HCT116 (cell line): ENCODE data around the gene ACTG2. TPM values are rescaled to one million over a fixed set of nuclear protein-coding genes. Genes with fewer than 3 reads are reported as not detected.

ENCODE experiments used
- ATAC-seq: fragments of 200-7000 bp; cut with Tn5 transposase; 2 replicates; pipeline ENCODE4 v1.9.1; 2020; ENCODE audit warnings: mild to moderate bottlenecking, moderate library complexity
- BruUV-seq: library from RNA; stranded (reverse); fragments of 400-500 nt; replicated peaks from 2 replicates; lab custom pipeline; 2021; lab: Mats Ljungman, UMichigan
- CTCF ChIA-PET: fragments of 300-600 bp; sonication (Branson Sonifier 250); formaldehyde crosslinking; loops from one replicate; lab custom pipeline; 2021; ENCODE audit warnings: antibody characterized with exemption; lab: Charles Lee
- POLR2A ChIA-PET: fragments of 300-600, 350-600 bp; sonication (Branson Sonifier 250); formaldehyde crosslinking; loops from one replicate; lab custom pipeline; 2021; ENCODE audit warnings: antibody characterized with exemption; lab: Charles Lee
- RAD21 ChIA-PET, 2 experiments: fragments of 300-600 bp; sonication (Branson Sonifier 250); formaldehyde crosslinking; loops; one replicate each; lab custom pipeline; 2023; ENCODE audit warnings: low total read pairs in 2 of 2; ENCODE audit not compliant: uncharacterized antibody in 2 of 2, unreplicated experiment in 2 of 2, low non-redundant PET in 1 of 2; lab: Charles Lee
- DNase-seq: peaks from one replicate; pipeline ENCODE4 v3.0.0-alpha.2; 2010; ENCODE audit warnings: low read depth, low spot score
- H2AFZ ChIP-seq: fragments of 200-600 bp; shearing (Covaris generic), sonication (generic); 2 replicates; pipeline ENCODE4 v1.6.1; 2017; ENCODE audit warnings: low read depth, mixed run types, mixed read lengths, antibody characterized with exemption, low read length; ENCODE audit not compliant: poor library complexity, severe bottlenecking
- H3K27ac ChIP-seq: 2 replicates; pipeline ENCODE4 v1.5.1; 2012; ENCODE audit warnings: low read depth, low read length
- H3K27me3 ChIP-seq: fragments of 200-600 bp; sonication (generic); 2 replicates; pipeline ENCODE4 v1.6.1; 2016; ENCODE audit warnings: mixed run types, low read length, mixed read lengths; ENCODE audit not compliant: insufficient read depth
- H3K36me3 ChIP-seq, 2 experiments: fragments of 200-500 bp in 1 of 2; fragments of 200-600 bp in 1 of 2; sonication (Bioruptor generic) in 1 of 2; sonication (generic) in 1 of 2; 2 replicates each; pipeline versions ENCODE4 v1.5.1 to v1.6.1; 2014 to 2016; ENCODE audit warnings: low read length in 2 of 2, inconsistent platforms in 1 of 2, mixed read lengths in 1 of 2, mixed run types in 1 of 2; ENCODE audit not compliant: insufficient read depth in 2 of 2, control insufficient read depth in 1 of 2
- H3K4me1 ChIP-seq, 2 experiments: fragments of 200-600 bp in 1 of 2; sonication (generic) in 1 of 2; 2 replicates each; pipeline versions ENCODE4 v1.5.1 to v1.6.1; 2012 to 2017; ENCODE audit warnings: low read length in 2 of 2, inconsistent platforms in 1 of 2, mild to moderate bottlenecking in 1 of 2, mixed read lengths in 1 of 2, mixed run types in 1 of 2, moderate library complexity in 1 of 2; ENCODE audit not compliant: insufficient read depth in 2 of 2, control insufficient read depth in 1 of 2
- H3K4me2 ChIP-seq: fragments of 200-600 bp; sonication (generic); 2 replicates; pipeline ENCODE4 v1.6.1; 2017; ENCODE audit warnings: mixed run types, low read length, mixed read lengths
- H3K4me3 ChIP-seq, 2 experiments: fragments of 200-600 bp in 1 of 2; sonication (generic) in 1 of 2; replicated peaks in 1 of 2; 2 replicates each; pipeline ENCODE4 v1.5.1; 2011 to 2016; ENCODE audit warnings: low read length in 2 of 2, control low read depth in 1 of 2, low read depth in 1 of 2, mild to moderate bottlenecking in 1 of 2, mixed read lengths in 1 of 2, mixed run types in 1 of 2
- H3K79me2 ChIP-seq: fragments of 200-600 bp; sonication (generic); 2 replicates; pipeline ENCODE4 v1.6.1; 2017; ENCODE audit warnings: mild to moderate bottlenecking, mixed run types, low read length, moderate library complexity, mixed read lengths; ENCODE audit not compliant: insufficient read depth
- H3K9ac ChIP-seq: fragments of 200-600 bp; sonication (generic); 2 replicates; pipeline ENCODE4 v1.6.1; 2016; ENCODE audit warnings: low read length, mixed read lengths
- H3K9me2 ChIP-seq: fragments of 200-600 bp; sonication (generic), shearing (Covaris generic); 2 replicates; pipeline ENCODE4 v1.6.1; 2017; ENCODE audit warnings: mixed run types, mild to moderate bottlenecking, moderate library complexity; ENCODE audit not compliant: insufficient read depth
- H3K9me3 ChIP-seq, 2 experiments: fragments of 200-500 bp in 1 of 2; fragments of 200-600 bp in 1 of 2; sonication (Bioruptor generic) in 1 of 2; sonication (generic) in 1 of 2; 2 replicates each; pipeline ENCODE4 v1.6.1; 2014 to 2017; ENCODE audit warnings: low read length in 2 of 2, mixed read lengths in 2 of 2, inconsistent platforms in 1 of 2, low read depth in 1 of 2, mild to moderate bottlenecking in 1 of 2, mixed run types in 1 of 2, moderate library complexity in 1 of 2; ENCODE audit not compliant: control insufficient read depth in 1 of 2, insufficient read depth in 1 of 2
- H4K20me1 ChIP-seq: fragments of 200-600 bp; sonication (generic), shearing (Covaris generic); 2 replicates; pipeline ENCODE4 v1.6.1; 2017; ENCODE audit warnings: mixed run types, mild to moderate bottlenecking, moderate library complexity; ENCODE audit not compliant: insufficient read depth
- CTCF ChIP-seq, 3 experiments: fragments of 200-600 bp in 1 of 3; sonication (generic) in 1 of 3; IDR thresholded peaks in 2 of 3; conservative IDR thresholded peaks in 1 of 3; 2 replicates each; pipeline ENCODE4 v1.5.1; 2012 to 2017; ENCODE audit warnings: low read depth in 2 of 3, low read length in 2 of 3, antibody characterized with exemption in 1 of 3, borderline replicate concordance in 1 of 3, control low read depth in 1 of 3, mild to moderate bottlenecking in 1 of 3, mixed read lengths in 1 of 3, mixed run types in 1 of 3, moderate library complexity in 1 of 3; ENCODE audit not compliant: insufficient read depth in 1 of 3
- EZH2phosphoT487 ChIP-seq: fragments of 200-600 bp; IDR thresholded peaks from 2 replicates; pipeline ENCODE4 v1.6.1; 2018; ENCODE audit warnings: antibody characterized with exemption, borderline replicate concordance
- POLR2A ChIP-seq: IDR thresholded peaks from 2 replicates; pipeline ENCODE4 v1.7.0; 2011; ENCODE audit warnings: borderline replicate concordance; ENCODE audit not compliant: insufficient read depth, insufficient read length; ENCODE audit errors: extremely low read depth
- POLR2AphosphoS5 ChIP-seq: IDR thresholded peaks from 2 replicates; pipeline ENCODE4 v1.6.1; 2011; ENCODE audit warnings: mild to moderate bottlenecking, low read depth, low read length, moderate library complexity
- RAD21 ChIP-seq: IDR thresholded peaks from 2 replicates; pipeline ENCODE4 v1.6.1; 2012; ENCODE audit warnings: low read depth, mild to moderate bottlenecking
- SP1 ChIP-seq: IDR thresholded peaks from 2 replicates; pipeline ENCODE4 v1.6.1; 2012; ENCODE audit warnings: low read depth
- TCF7L2 ChIP-seq: IDR thresholded peaks from 2 replicates; pipeline ENCODE4 v1.7.0; 2011; ENCODE audit warnings: borderline replicate concordance, inconsistent platforms; ENCODE audit not compliant: insufficient read depth, insufficient read length; ENCODE audit errors: extremely low read depth
- YY1 ChIP-seq: IDR thresholded peaks from 2 replicates; pipeline ENCODE4 v1.6.1; 2011; ENCODE audit warnings: low read length, low read depth, moderate library complexity, mild to moderate bottlenecking; ENCODE audit not compliant: insufficient replicate concordance; ENCODE audit errors: extremely low read depth
- ZNF274 ChIP-seq: fragments of 200-500 bp; sonication (Bioruptor generic); IDR thresholded peaks from 2 replicates; pipeline ENCODE4 v1.6.1; 2014; ENCODE audit warnings: mild to moderate bottlenecking, low read depth, low read length, inconsistent platforms
- intact Hi-C: fragments of 100-400 bp; cut with micrococcal nuclease; formaldehyde crosslinking; loops from 2 replicates; pipeline ENCODE4 v1.10.0; 2022
- total RNA-seq: library from RNA; stranded (reverse); gene quantifications from one replicate; pipeline ENCODE4 v1.2.1, GENCODE V29; 2021; ENCODE audit not compliant: unreplicated experiment

ACTG2 gene
- total RNA-seq, 1 experiment from 2014 or later, result 0.89 TPM

DNA sequence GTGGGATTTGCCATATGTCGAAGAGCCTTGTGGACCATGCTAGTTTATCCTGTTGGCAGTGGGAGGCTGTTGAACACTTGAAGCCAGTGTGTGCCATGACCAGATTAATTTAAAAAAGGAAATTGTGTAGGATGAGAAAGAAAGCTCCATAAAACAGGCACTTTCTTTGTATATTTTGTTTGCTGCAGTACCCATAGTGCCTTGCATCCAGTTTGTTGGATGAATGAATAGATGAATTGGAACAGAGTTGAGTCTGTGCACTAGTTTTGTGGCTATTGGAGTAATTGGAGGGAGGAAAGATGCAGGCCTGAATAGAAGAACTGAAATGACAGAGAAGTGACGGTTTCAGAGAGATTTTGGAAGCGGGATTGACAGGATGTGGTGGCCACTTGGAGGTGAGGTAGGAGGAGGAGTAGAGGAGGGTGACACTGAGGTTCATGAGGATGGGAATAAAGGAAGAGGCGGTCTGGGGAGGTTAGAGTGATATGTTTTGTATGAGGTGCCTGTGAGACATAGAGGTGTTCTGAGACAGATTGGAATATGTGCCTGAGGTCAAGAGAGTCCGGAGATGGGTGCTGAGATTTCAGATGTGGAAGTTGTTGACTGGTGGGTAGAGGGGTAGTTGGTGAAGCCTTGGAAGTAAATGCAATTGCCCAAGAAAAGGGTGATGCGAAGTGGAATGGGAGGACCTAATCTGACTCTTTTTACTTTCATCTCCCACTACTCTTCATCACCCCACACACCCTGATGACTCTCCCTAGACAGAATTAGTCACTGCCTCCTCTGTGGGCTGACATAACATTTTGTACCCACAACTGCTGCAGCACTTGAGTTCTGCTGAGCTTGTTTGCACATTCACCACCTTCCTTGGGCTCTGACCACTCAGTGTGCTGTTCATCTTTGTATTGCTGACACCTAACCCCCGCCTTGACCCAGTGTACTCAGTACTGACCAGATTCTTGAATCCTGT lies 39.0 kb downstream of the ACTG2 start:
- peaks cover 4% of the 10 kb centered on the region in 2 experiments; a peak in 3 of 4 replicates for H3K4me1 ChIP-seq
- H3K27ac ChIP-seq, result no peak overlapping the region
- no peaks in the 10 kb centered on the region for H3K9me2 ChIP-seq
- POLR2A ChIA-PET, result no interaction called here
- peaks cover 15 to 26% of the 10 kb centered on the region in 2 experiments for H3K36me3 ChIP-seq
- intact Hi-C loops, result no loop called here
- H3K27me3 ChIP-seq, result no peaks in the 10 kb centered on the region
- BruUV-seq, result no TSS peak
- H3K79me2 ChIP-seq, result peaks cover 99% of the 10 kb centered on the region
- H3K9ac ChIP-seq, result no peak overlapping the region
- H3K9me3 ChIP-seq, result no peaks in the 10 kb centered on the region
- CTCF ChIA-PET, result no interaction called here
- peaks cover 17% of the 10 kb centered on the region; the same call in 1 of the 2 replicates for H4K20me1 ChIP-seq
- no peak for ATAC-seq
- RAD21 ChIA-PET, result no interaction called here
- no peak overlapping the region for H2AFZ ChIP-seq
- TF ChIP-seq TCF7L2 (no peak), EZH2phosphoT487 (no peak), CTCF (IDR thresholded peaks at IDR 0.05 in 2 of 3, conservative IDR thresholded peaks at IDR 0.05 in 1 of 3; ENCODE audit: borderline replicate concordance in 1 of 3, insufficient read depth in 1 of 3, low read depth in 2 of 3, low read length in 2 of 3) (no peak), POLR2AphosphoS5 (no peak), YY1 (no peak), SP1 (no peak), POLR2A (no peak), RAD21 (no peak), ZNF274 (no peak)
- DNase-seq, result no peak
- H3K4me3 ChIP-seq, result no peak overlapping the region
- H3K4me2 ChIP-seq, result no peak overlapping the region
